HG03045 (cell line): ENCODE measurements around the gene MYB.

Experiments used
- ATAC-seq: cut with Tn5 transposase; IDR thresholded peaks from one replicate; pipeline ENCODE4 v1.9.1; 2021; ENCODE audit warnings: mild to moderate bottlenecking, moderate library complexity; ENCODE audit not compliant: unreplicated experiment

The MYB gene

GRCh38 chr6:135215563-135215962, 34.5 kb downstream of the MYB start:
- ATAC-seq, result no peak

- ATAC-seq, result no peak
Measured at GRCh38 chr6:135217663-135218062, 36.6 kb downstream of the MYB start.

GRCh38 chr6:135219346-135219745, 38.2 kb downstream of the MYB start:
- no peak for ATAC-seq

- ATAC-seq, result no peak
Measured at GRCh38 chr6:135221042-135221441, 39.9 kb downstream of the MYB start.

- no peak for ATAC-seq
Measured at GRCh38 chr6:135221505-135221904, 40.4 kb downstream of the MYB start.

GRCh38 chr6:135222623-135223022, 41.5 kb downstream of the MYB start:
- no peak for ATAC-seq

- no peak for ATAC-seq
Measured at GRCh38 chr6:135224037-135224647, 43.0 kb downstream of the MYB start.

GRCh38 chr6:135225911-135226310, 44.8 kb downstream of the MYB start:
- no peak for ATAC-seq

GRCh38 chr6:135226537-135226936, 45.4 kb downstream of the MYB start:
- peak; percentile 91 for ATAC-seq

- no peak for ATAC-seq
Measured at GRCh38 chr6:135227349-135227748, 46.2 kb downstream of the MYB start.

GRCh38 chr6:135227758-135228157, 46.6 kb downstream of the MYB start:
- no peak for ATAC-seq

GRCh38 chr6:135228486-135228885, 47.4 kb downstream of the MYB start:
- ATAC-seq, result no peak

- no peak for ATAC-seq
Measured at GRCh38 chr6:135229996-135230395, 48.9 kb downstream of the MYB start.

- ATAC-seq, result no peak
Measured at GRCh38 chr6:135230711-135231468, 49.8 kb downstream of the MYB start.

GRCh38 chr6:135231469-135231844, 50.3 kb downstream of the MYB start:
- no peak for ATAC-seq

- ATAC-seq, result peak; percentile 46
Measured at GRCh38 chr6:135233686-135234491, 52.8 kb downstream of the MYB start.

GRCh38 chr6:135234492-135234780, 53.3 kb downstream of the MYB start:
- ATAC-seq, result no peak

GRCh38 chr6:135235716-135236115, 54.6 kb downstream of the MYB start:
- no peak for ATAC-seq

- no peak for ATAC-seq
Measured at GRCh38 chr6:135236319-135236718, 55.2 kb downstream of the MYB start.

GRCh38 chr6:135236732-135237131, 55.6 kb downstream of the MYB start:
- ATAC-seq, result no peak

GRCh38 chr6:135240711-135241110, 59.6 kb downstream of the MYB start:
- no peak for ATAC-seq
